Adrenal gland (tissue), 19 donors: Measurements from ENCODE around the gene CDC42SE1. TPM values are rescaled to one million over a fixed set of nuclear protein-coding genes. Genes with fewer than 3 reads are reported as not detected.
A peak's percentile ranks its signal among the peaks of the same experiment; 100 is the strongest.

ENCODE experiments used
- DNase-seq, 7 donors: peaks; one replicate each; pipeline ENCODE4 v3.0.0-alpha.2; 2019 to 2020
- H3K27ac ChIP-seq, 5 donors: fragments of 200-600 bp; sonication (generic) in 4 of 5; 1 replicate in 3 of 5; 2 replicates in 2 of 5; pipeline versions ENCODE4 v1.5.1 to v1.8.0; 2016 to 2020; ENCODE audit warnings: mild to moderate bottlenecking in 1 of 5
- H3K27me3 ChIP-seq: fragments of 200-600 bp; 2 replicates; pipeline ENCODE4 v1.8.0; 2021
- H3K36me3 ChIP-seq, 2 donors: fragments of 200-600 bp; replicated peaks in 1 of 2; 1 replicate in 1 of 2; 2 replicates in 1 of 2; pipeline versions ENCODE4 v1.5.1 to v1.8.0; 2018 to 2022
- H3K4me1 ChIP-seq, 2 donors: fragments of 200-600 bp; replicated peaks in 1 of 2; 1 replicate in 1 of 2; 2 replicates in 1 of 2; pipeline versions ENCODE4 v1.5.1 to v1.8.0; 2018 to 2021
- H3K4me3 ChIP-seq, 4 donors: fragments of 200-600 bp; sonication (generic) in 3 of 4; one replicate each; pipeline ENCODE4 v1.5.1; 2016 to 2018
- H3K9me3 ChIP-seq, 3 donors: fragments of 200-600 bp; sonication (generic) in 1 of 3; replicated peaks in 1 of 3; 1 replicate in 2 of 3; 2 replicates in 1 of 3; pipeline versions ENCODE4 v1.5.1 to v1.8.0; 2016 to 2021
- CTCF ChIP-seq, 6 experiments: fragments of 450-650 bp in 4 of 6; fragments of 200-600 bp in 2 of 6; sonication (generic) in 1 of 6; IDR thresholded peaks; 1 replicate in 5 of 6; 2 replicates in 1 of 6; pipeline versions ENCODE4 v1.5.1 to v1.8.0; 2016 to 2021; ENCODE audit warnings: antibody characterized with exemption in 6 of 6, mild to moderate bottlenecking in 2 of 6, moderate library complexity in 1 of 6
- POLR2A ChIP-seq, 2 donors: fragments of 450-650 bp; IDR thresholded peaks; one replicate each; pipeline ENCODE4 v1.6.1; 2017; ENCODE audit warnings: antibody characterized with exemption in 2 of 2, mild to moderate bottlenecking in 2 of 2, moderate library complexity in 1 of 2
- WGBS, 4 donors: extraction: QIAGEN DNeasy Blood & Tissue Kit in 2 of 4; methylation state at CpG; one replicate each; pipeline versions ENCODE4 v1.1.5 to v1.1.7; 2013 to 2017; 5-methylcytosine and 5-hydroxymethylcytosine counted together
- intact Hi-C, 2 donors: fragments of 100-400 bp; cut with DNase I; formaldehyde crosslinking; loops; one replicate each; pipeline versions ENCODE4 v1.14.1 to v1.15.0; 2022 to 2023
- long read RNA-seq, 10 donors: library from polyadenylated mRNA in 3 of 10; unstranded in 2 of 10; stranded (forward) in 1 of 10; transcript quantifications; one replicate each; pipeline ENCODE4 v2.0.0 and lab custom pipeline, GENCODE V29; 2021 to 2026
- polyA plus RNA-seq, 3 donors: library from polyadenylated mRNA; stranded (reverse); fragments of 200-250 nt in 2 of 3; fragments of 350-450 nt in 1 of 3; fragmentation: Illumina TruSeq in 1 of 3; extraction: RNeasy Lipid Tissue Mini Kit (QIAGEN cat#74804) in 1 of 3; gene quantifications; one replicate each; pipeline ENCODE4 v1.2.3, GENCODE V29; 2013 to 2014
- total RNA-seq, 9 donors: library from RNA; depleted of rRNA in 4 of 9; stranded (reverse); fragments of >200 nt in 4 of 9; fragments of 120-200 nt in 1 of 9; fragmentation: NEBNext Ultra II Directional in 1 of 9; extraction: Animal tissue kit (Norgen Biotek cat#: 25700) in 1 of 9; gene quantifications; one replicate each; pipeline versions ENCODE4 v1.1.0 to v1.2.4, GENCODE V29; 2013 to 2023
- donor health status: healthy with polysubstance abuse.
- donor health status: Bipolar disorder and iron deficiency.
- donor health status: DM: yes; HTN: yes; CAD: no.
- donor health status: DM: no; HTN: no; CAD: no.
- donor health status: DM: no; HTN: no; CAD: no.
- donor health status: DM: yes; HTN: yes; CAD: no.

Gene CDC42SE1
- total RNA-seq (100 to 1,000 TPM in 3 of 9 donors, 10 to 100 TPM in 6; 53.6 to 125 (median 88.2) TPM), polyA plus RNA-seq (10 to 100 TPM; 45.5 to 85.8 (median 55.8) TPM)
- long read RNA-seq, donor 1, transcript CDC42SE1-201 (5 exons, 3,045 nt) = major isoform, 17 of 122 reads
- long read RNA-seq, donor 1, partial matches to known transcripts = 98 of 122 reads
- long read RNA-seq, donor 1, other reads (novel, unspliced or antisense) = 5 of 122 reads
- long read RNA-seq, donor 2, transcript CDC42SE1-201 (5 exons, 3,045 nt) = major isoform, 17 of 17 reads
- long read RNA-seq, donor 2, partial matches to known transcripts = 0 of 17 reads
- long read RNA-seq, donor 2, other reads (novel, unspliced or antisense) = 0 of 17 reads
- long read RNA-seq, donor 3, transcript CDC42SE1-201 (5 exons, 3,045 nt) = major isoform, 15 of 15 reads
- long read RNA-seq, donor 3, partial matches to known transcripts = 0 of 15 reads
- long read RNA-seq, donor 3, other reads (novel, unspliced or antisense) = 0 of 15 reads
- long read RNA-seq, donor 4, transcript CDC42SE1-201 (5 exons, 3,045 nt) = major isoform, 7 of 38 reads
- long read RNA-seq, donor 4, partial matches to known transcripts = 4 of 38 reads
- long read RNA-seq, donor 4, other reads (novel, unspliced or antisense) = 24 of 38 reads
- long read RNA-seq, donor 5, transcript CDC42SE1-201 (5 exons, 3,045 nt) = major isoform, 24 of 44 reads
- long read RNA-seq, donor 5, partial matches to known transcripts = 3 of 44 reads
- long read RNA-seq, donor 5, other reads (novel, unspliced or antisense) = 14 of 44 reads
- long read RNA-seq, donor 6, partial matches to known transcripts = 0 of 18 reads
- long read RNA-seq, donor 6, other reads (novel, unspliced or antisense) = 15 of 18 reads
- long read RNA-seq, donor 7, transcript CDC42SE1-201 (5 exons, 3,045 nt) = major isoform, 8 of 40 reads
- long read RNA-seq, donor 7, partial matches to known transcripts = 31 of 40 reads
- long read RNA-seq, donor 7, other reads (novel, unspliced or antisense) = 0 of 40 reads
- long read RNA-seq, donor 8, transcript CDC42SE1-201 (5 exons, 3,045 nt) = major isoform, 39 of 349 reads
- long read RNA-seq, donor 8, partial matches to known transcripts = 309 of 349 reads
- long read RNA-seq, donor 8, other reads (novel, unspliced or antisense) = 0 of 349 reads
- long read RNA-seq, donor 9, transcript CDC42SE1-201 (5 exons, 3,045 nt) = major isoform, 6 of 110 reads
- long read RNA-seq, donor 9, partial matches to known transcripts = 104 of 110 reads
- long read RNA-seq, donor 9, other reads (novel, unspliced or antisense) = 0 of 110 reads
- long read RNA-seq, donor 10, transcript CDC42SE1-201 (5 exons, 3,045 nt) = major isoform, 17 of 115 reads
- long read RNA-seq, donor 10, partial matches to known transcripts = 97 of 115 reads
- long read RNA-seq, donor 10, other reads (novel, unspliced or antisense) = 0 of 115 reads

- Histone ChIP-seq H3K27ac (peak within 1 kb of the TSS; percentile 86 to 98 (median 94)), H3K4me3 (peak within 1 kb of the TSS; percentile 92 to 99 (median 96)), H3K36me3 (peaks cover 0 to 20% of the 10 kb centered on the region in 2 donors), H3K27me3 (no peaks in the 10 kb centered on the region), H3K4me1 (peaks cover 30% of the 10 kb centered on the region in 2 donors), H3K9me3 (no peaks in the 10 kb centered on the region)
- DNase-seq = peak; percentile 79 to 87 (median 84)
- 0 to 1% (median 0%) methylated on average over 32 to 58 of the region's 58 CpGs for WGBS, 4 donors
- intact Hi-C loops = no loop called here
- TF ChIP-seq POLR2A (IDR thresholded peaks at IDR 0.05) (peak; percentile 80 to 88), CTCF (IDR thresholded peaks at IDR 0.05) (peak; percentile 40 to 95 (median 84))
Observed at GRCh38 chr1:151059109-151060006, at the start of gene CDC42SE1. CDC42SE1 (minus strand) TSS chr1:151059622; CDS start chr1:151055730, 3,892 bp downstream.

- Histone ChIP-seq H3K9me3 (no peaks in the 10 kb centered on the region), H3K27me3 (no peaks in the 10 kb centered on the region), H3K27ac (no peak overlapping the region), H3K4me1 (no peaks in the 10 kb centered on the region), H3K4me3 (no peak overlapping the region), H3K36me3 (peaks cover 0 to 14% of the 10 kb centered on the region in 2 donors)
- intact Hi-C loops = no loop called here
- no peak for DNase-seq
- TF ChIP-seq CTCF (IDR thresholded peaks at IDR 0.05) (no peak), POLR2A (IDR thresholded peaks at IDR 0.05) (no peak)
- 95 to 100% (median 96%) methylated on average over 5 of the region's 5 CpGs for WGBS, 4 donors
Observed at GRCh38 chr1:151108331-151108730, 48.9 kb upstream of the CDC42SE1 start.

- DNase-seq = peak in 2 of 7 donors; percentile 14 to 15
- H3K9me3 ChIP-seq = no peaks in the 10 kb centered on the region
- H3K36me3 ChIP-seq = peaks cover 0 to 14% of the 10 kb centered on the region in 2 donors
- H3K27ac ChIP-seq = no peak overlapping the region
- H3K4me3 ChIP-seq = no peak overlapping the region
- no peaks in the 10 kb centered on the region for H3K27me3 ChIP-seq
- H3K4me1 ChIP-seq = no peaks in the 10 kb centered on the region
- WGBS, 4 donors = 63 to 78% (median 67%) methylated on average over 2 of the region's 2 CpGs
- TF ChIP-seq POLR2A (IDR thresholded peaks at IDR 0.05) (no peak), CTCF (IDR thresholded peaks at IDR 0.05) (no peak)
- intact Hi-C loops = no loop called here
Observed at GRCh38 chr1:151106894-151107293, 47.5 kb upstream of the CDC42SE1 start.
